Measurements from ENCODE around the gene WDFY2. TPM values are rescaled to one million over a fixed set of nuclear protein-coding genes. Genes with fewer than 3 reads are reported as not detected.
A peak's percentile ranks its signal among the peaks of the same experiment; 100 is the strongest.

Gene WDFY2
- total RNA-seq, 1 donor: 16.4 TPM

- DNase-seq (ENCODE audit: low read depth in 2 of 3, low spot score in 2 of 3): no peak
Observed at GRCh38 chr13:51599444-51600176, 15.3 kb downstream of the WDFY2 start.

GRCh38 chr13:51600703-51601102, 16.4 kb downstream of the WDFY2 start:
- no peak for DNase-seq (ENCODE audit: low read depth in 2 of 3, low spot score in 2 of 3)

GRCh38 chr13:51601601-51602565, 17.6 kb downstream of the WDFY2 start:
- peak in 2 of 3 donors; percentile 57 to 75 for DNase-seq (ENCODE audit: low read depth in 2 of 3, low spot score in 2 of 3)

GRCh38 chr13:51603716-51604115, 19.5 kb downstream of the WDFY2 start:
- no peak for DNase-seq (ENCODE audit: low read depth in 2 of 3, low spot score in 2 of 3)

- DNase-seq (ENCODE audit: low read depth in 2 of 3, low spot score in 2 of 3): no peak
Observed at GRCh38 chr13:51605698-51606097, 21.4 kb downstream of the WDFY2 start.

GRCh38 chr13:51607165-51607564, 22.9 kb downstream of the WDFY2 start:
- no peak for DNase-seq (ENCODE audit: low read depth in 2 of 3, low spot score in 2 of 3)

- DNase-seq (ENCODE audit: low read depth in 2 of 3, low spot score in 2 of 3): no peak
Observed at GRCh38 chr13:51608857-51609406, 24.7 kb downstream of the WDFY2 start.

GRCh38 chr13:51612867-51613266, 28.6 kb downstream of the WDFY2 start:
- DNase-seq (ENCODE audit: low read depth in 2 of 3, low spot score in 2 of 3): no peak

- no peak for DNase-seq (ENCODE audit: low read depth in 2 of 3, low spot score in 2 of 3)
Observed at GRCh38 chr13:51613535-51613934, 29.3 kb downstream of the WDFY2 start.

GRCh38 chr13:51614350-51614786, 30.1 kb downstream of the WDFY2 start:
- DNase-seq (ENCODE audit: low read depth in 2 of 3, low spot score in 2 of 3): peak in 2 of 3 donors; percentile 40 to 61

GRCh38 chr13:51618626-51619025, 34.4 kb downstream of the WDFY2 start:
- DNase-seq (ENCODE audit: low read depth in 2 of 3, low spot score in 2 of 3): no peak

GRCh38 chr13:51619614-51620013, 35.4 kb downstream of the WDFY2 start:
- DNase-seq (ENCODE audit: low read depth in 2 of 3, low spot score in 2 of 3): no peak

GRCh38 chr13:51620165-51620983, 36.1 kb downstream of the WDFY2 start:
- DNase-seq (ENCODE audit: low read depth in 2 of 3, low spot score in 2 of 3): no peak

- DNase-seq (ENCODE audit: low read depth in 2 of 3, low spot score in 2 of 3): no peak
Observed at GRCh38 chr13:51621602-51622001, 37.3 kb downstream of the WDFY2 start.

- peak in 1 of 3 donors; percentile 26 for DNase-seq (ENCODE audit: low read depth in 2 of 3, low spot score in 2 of 3)
Observed at GRCh38 chr13:51623473-51623872, 39.2 kb downstream of the WDFY2 start.

GRCh38 chr13:51624207-51624606, 39.9 kb downstream of the WDFY2 start:
- DNase-seq (ENCODE audit: low read depth in 2 of 3, low spot score in 2 of 3): no peak

GRCh38 chr13:51624695-51625345, 40.6 kb downstream of the WDFY2 start:
- no peak for DNase-seq (ENCODE audit: low read depth in 2 of 3, low spot score in 2 of 3)

GRCh38 chr13:51625555-51626345, 41.5 kb downstream of the WDFY2 start:
- DNase-seq (ENCODE audit: low read depth in 2 of 3, low spot score in 2 of 3): no peak

- no peak for DNase-seq (ENCODE audit: low read depth in 2 of 3, low spot score in 2 of 3)
Observed at GRCh38 chr13:51626749-51627148, 42.5 kb downstream of the WDFY2 start.

Data from hematopoietic multipotent progenitor cell (in vitro differentiated cells).